ENCODE data around the gene ACSBG1.

The ACSBG1 gene

GRCh38 chr15:78212546-78213424 lies 21.6 kb downstream of the ACSBG1 start:
- no peak for DNase-seq (ENCODE audit: low read depth in 1 of 2, low spot score in 1 of 2)
- H3K27me3 ChIP-seq (ENCODE audit: insufficient read depth, poor library complexity, severe bottlenecking): no peaks in the 10 kb centered on the region
- no peak overlapping the region for H3K4me3 ChIP-seq (replicated peaks; ENCODE audit: insufficient read depth, low read length)
- TF ChIP-seq POLR2AphosphoS5 (IDR thresholded peaks at IDR 0.05; ENCODE audit: low read depth) (no peak), SPI1 (IDR thresholded peaks at IDR 0.05; ENCODE audit: borderline replicate concordance, low read depth) (no peak), REST (IDR thresholded peaks at IDR 0.05; ENCODE audit: insufficient replicate concordance, low read depth) (no peak), GABPA (IDR thresholded peaks at IDR 0.05; ENCODE audit: low read depth) (no peak), CTCF (IDR thresholded peaks at IDR 0.05; ENCODE audit: insufficient read depth, low read length) (no peak)
- no peak overlapping the region for H3K27ac ChIP-seq (replicated peaks)

- H3K4me3 ChIP-seq (replicated peaks; ENCODE audit: insufficient read depth, low read length): no peak overlapping the region
These were observed 22.4 kb downstream of the ACSBG1 start for GRCh38 chr15:78212008-78212407.

More at GRCh38 chr15:78212008-78212407, 22.4 kb downstream of the ACSBG1 start:
- TF ChIP-seq REST (IDR thresholded peaks at IDR 0.05; ENCODE audit: insufficient replicate concordance, low read depth) (no peak), POLR2AphosphoS5 (IDR thresholded peaks at IDR 0.05; ENCODE audit: low read depth) (no peak), SPI1 (IDR thresholded peaks at IDR 0.05; ENCODE audit: borderline replicate concordance, low read depth) (no peak), CTCF (IDR thresholded peaks at IDR 0.05; ENCODE audit: insufficient read depth, low read length) (no peak), GABPA (IDR thresholded peaks at IDR 0.05; ENCODE audit: low read depth) (no peak)
- Histone ChIP-seq H3K27me3 (ENCODE audit: insufficient read depth, poor library complexity, severe bottlenecking) (no peaks in the 10 kb centered on the region), H3K27ac (replicated peaks) (no peak overlapping the region)
- no peak for DNase-seq (ENCODE audit: low read depth in 1 of 2, low spot score in 1 of 2)

All from HL-60 (cell line).